ENCODE measurements around the gene N4BP2L1.

DNA sequence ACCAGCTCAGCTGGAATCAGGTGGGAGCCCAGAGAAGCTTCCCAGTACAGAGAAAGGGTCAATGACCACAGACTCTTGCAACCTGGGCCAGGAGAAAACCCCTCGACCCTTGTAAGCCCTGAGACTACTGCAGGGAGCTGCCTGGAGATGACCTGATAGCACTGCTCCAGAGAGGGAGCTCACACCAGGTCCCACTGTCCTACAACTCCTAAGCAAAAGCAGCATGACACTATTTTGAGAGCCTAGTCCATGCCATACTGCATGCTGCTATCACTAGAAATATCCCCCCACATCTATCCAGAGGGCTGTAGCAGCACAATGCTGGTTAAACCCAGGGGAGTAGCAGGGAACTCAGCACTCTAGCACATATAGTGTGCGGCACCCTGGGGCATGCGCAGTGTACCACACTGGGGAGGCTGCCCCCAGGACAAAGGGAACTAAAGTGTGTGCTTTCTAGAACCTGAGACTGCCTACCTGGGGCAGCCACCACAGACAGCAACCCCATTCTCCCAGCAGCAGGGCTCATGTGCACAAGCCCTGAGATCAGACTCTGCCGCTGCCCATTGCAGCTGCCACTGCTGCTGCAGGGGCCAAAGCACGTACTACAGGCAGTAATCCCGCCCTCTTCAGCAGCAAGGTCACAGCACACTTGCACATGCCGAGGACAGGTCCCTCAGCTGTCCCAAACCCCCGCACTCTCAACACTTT is 27.1 kb upstream of the N4BP2L1 start:
- TF ChIP-seq EZH2phosphoT487 (IDR thresholded peaks at IDR 0.05; ENCODE audit: insufficient read depth, low read depth), result no peak
- TF ChIP-seq EZH2 (IDR thresholded peaks at IDR 0.05; ENCODE audit: insufficient read depth, poor library complexity, severe bottlenecking), result no peak

Measured in GM23248 (cell line).